Stimulated activated naive CD4-positive, alpha-beta T cell treated with Interleukin-2 at 50 U/mL for 16 hours (primary cell): ENCODE results near the gene PIP5KL1.
"Not testable (repeated sequence)": the region's sequence is repeated elsewhere in the genome, so short reads cannot be mapped to it uniquely, and the experiment has no call there.

Experiments used
- DNase-seq: peaks from one replicate; lab custom pipeline; 2025; lab: John Stamatoyannopoulos, UW

Gene PIP5KL1

GRCh38 chr9:127893392-127893791 is 37.2 kb downstream of the PIP5KL1 start:
- no peak for DNase-seq

GRCh38 chr9:127892831-127893230 is 37.7 kb downstream of the PIP5KL1 start:
- DNase-seq, result no peak

GRCh38 chr9:127890053-127890452 is 40.5 kb downstream of the PIP5KL1 start:
- DNase-seq, result no peak

DNA sequence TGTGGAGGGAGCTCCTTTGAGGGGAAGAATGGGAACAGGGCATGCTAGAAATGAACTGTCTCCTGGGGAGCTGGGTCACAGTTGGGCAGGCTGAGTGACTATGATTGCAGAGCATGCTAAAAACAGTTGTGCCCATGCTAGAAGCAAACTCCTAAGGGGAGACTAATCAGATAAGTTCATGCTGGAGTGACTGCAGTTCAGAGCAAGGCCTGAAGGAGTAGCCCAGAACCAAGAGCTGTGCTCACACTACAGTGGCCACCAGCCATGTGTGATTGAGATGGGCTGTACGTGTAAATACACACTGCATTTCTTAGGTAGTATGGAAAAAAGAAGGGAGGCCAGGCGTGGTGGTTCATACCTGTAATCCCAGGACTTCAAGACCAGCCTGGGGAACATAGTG is 42.8 kb downstream of the PIP5KL1 start:
- DNase-seq, result no peak

DNA sequence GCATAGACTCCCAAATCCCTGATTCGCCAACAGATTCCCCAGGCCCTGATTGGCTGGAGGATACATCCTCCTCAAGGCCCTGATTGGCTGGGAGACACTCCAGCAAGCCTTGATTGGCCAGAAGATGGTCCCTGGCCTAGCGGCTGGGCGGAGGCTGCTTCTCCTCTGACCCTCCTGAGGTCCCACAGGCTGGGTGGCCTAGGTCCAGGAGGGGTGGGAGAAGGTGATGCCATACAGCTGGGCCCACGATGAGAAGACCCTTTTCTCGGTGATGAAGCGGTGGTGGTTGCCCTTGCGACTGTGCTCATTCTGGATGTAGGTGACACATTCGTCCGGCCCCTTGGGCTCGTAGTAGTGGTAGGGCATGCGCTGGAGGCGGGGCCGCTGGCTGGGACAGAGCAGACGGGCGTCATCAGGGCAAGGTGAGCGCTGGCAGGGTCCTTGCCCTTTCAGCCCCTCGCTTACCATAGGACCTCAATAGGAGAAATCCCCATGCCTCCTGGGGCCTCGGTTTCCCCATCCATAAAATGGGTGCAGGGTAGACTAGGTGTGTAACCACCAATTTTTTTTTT is 44.1 kb downstream of the PIP5KL1 start:
- DNase-seq, result no peak

GRCh38 chr9:127885508-127886281 is 44.9 kb downstream of the PIP5KL1 start:
- DNase-seq, result no peak

DNA sequence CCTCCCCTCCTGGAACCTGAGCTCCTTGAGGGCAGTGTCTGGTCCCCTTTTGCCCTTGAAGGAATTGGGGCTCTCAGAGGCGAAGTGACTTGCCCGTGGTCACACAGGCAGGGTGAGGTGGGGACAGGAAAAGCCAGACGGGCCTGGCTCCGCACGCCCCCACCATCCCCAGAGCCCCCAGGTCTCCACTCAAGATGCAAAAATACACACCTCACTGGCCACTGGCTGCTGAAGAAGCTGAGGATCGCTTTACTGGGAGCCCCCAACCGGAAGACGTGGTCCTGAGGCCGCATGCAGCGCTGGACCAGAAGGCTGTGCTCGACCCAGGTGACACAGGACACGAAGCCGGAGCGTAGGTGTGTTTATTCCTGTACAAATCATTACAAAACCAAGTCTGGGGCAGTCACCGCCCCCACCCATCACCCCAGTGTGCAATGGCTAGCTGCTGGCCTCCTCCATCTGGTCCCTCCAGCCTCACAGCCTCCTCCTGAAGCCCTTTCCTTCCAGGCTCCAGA is 45.5 kb downstream of the PIP5KL1 start:
- DNase-seq, result no peak

- no peak for DNase-seq
These were observed 46.1 kb downstream of the PIP5KL1 start for GRCh38 chr9:127884427-127884911.

DNA sequence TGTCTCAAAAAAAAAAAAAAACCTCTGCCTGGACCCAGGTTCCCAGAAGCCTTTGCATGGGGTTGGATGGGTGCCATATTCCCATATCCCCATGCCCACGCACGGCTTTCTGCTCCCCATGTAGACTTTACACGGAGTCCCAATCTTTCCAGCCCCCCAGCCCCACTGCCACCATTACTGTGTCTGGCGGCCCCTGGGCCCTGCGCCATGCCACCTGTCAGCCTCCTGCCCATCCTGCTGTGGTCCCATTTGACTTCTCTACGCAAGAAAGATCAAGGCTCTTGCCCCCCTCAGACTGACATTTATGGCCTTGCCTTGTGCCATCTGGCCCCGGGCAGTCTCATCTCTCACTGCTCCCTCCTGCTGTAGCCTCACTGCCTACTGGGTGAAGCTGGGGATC is 46.6 kb downstream of the PIP5KL1 start:
- DNase-seq, result no peak

- not testable (repeated sequence) for DNase-seq
These were observed 48.9 kb downstream of the PIP5KL1 start for GRCh38 chr9:127881715-127882114.

- no peak for DNase-seq
These were observed 50.4 kb downstream of the PIP5KL1 start for GRCh38 chr9:127880143-127880542.

DNA sequence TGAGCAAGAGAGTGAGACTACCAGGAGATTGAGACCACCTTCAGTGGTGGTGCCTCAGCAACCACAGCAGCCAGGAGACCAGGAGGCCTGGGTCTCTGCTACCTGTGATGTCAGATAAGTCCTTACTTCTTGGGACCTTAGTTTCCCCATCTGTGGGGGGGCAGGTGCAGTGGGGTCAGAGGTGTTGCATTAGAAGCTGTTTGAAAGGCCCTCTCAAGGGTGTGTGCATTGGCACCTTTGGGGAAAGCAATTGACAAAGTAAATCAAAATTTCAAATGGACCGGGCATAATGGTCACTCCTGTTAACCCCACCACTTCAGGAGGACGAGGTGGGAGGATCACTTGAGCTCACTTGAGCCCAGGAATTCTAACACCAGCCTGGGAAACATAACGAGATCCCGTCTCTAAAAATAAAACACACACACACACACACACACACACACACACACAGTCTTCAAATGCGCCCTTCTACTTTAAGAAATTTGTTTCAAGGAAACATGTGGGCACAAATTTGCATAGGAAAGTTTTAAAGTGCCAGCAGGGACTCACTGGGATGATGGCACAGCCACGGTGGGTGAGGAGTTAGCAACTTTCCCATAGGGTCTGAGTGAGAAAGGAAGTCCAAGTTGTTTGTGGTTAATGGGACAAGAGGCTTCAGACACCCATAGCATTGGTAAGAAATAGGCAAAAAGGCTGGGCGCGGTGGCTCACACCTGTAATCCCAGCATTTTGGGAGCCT is 51.8 kb downstream of the PIP5KL1 start:
- DNase-seq, result no peak

GRCh38 chr9:127878001-127878651 is 52.5 kb downstream of the PIP5KL1 start:
- DNase-seq, result no peak

DNA sequence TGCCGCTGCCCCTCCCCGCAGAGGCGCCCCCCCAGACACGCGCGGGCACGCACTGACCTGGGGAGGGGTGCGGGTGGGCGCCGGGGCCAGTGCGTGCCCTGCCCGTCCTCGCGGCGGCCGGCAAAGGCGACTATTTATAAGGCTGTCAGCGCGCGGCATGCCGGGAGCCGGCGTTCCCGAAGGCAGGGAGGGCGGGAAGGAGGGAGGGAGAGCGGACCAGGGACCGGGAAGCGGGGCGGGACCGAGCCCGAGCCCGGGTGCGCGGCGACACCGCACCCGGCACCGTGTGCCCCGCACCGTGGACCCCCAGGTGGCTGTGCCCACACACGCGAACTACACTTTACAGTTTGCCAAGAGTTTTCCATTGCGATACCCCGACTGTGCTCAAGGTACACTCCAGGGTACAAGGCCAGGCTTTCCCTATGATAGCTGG is 53.0 kb downstream of the PIP5KL1 start, which contains the start of gene AK1:
TSS of gene AK1 (minus strand) at position 110 of the 433 bp plus-strand sequence. CDS start 3,058 bp downstream, outside the sequence.
- no peak for DNase-seq

DNA sequence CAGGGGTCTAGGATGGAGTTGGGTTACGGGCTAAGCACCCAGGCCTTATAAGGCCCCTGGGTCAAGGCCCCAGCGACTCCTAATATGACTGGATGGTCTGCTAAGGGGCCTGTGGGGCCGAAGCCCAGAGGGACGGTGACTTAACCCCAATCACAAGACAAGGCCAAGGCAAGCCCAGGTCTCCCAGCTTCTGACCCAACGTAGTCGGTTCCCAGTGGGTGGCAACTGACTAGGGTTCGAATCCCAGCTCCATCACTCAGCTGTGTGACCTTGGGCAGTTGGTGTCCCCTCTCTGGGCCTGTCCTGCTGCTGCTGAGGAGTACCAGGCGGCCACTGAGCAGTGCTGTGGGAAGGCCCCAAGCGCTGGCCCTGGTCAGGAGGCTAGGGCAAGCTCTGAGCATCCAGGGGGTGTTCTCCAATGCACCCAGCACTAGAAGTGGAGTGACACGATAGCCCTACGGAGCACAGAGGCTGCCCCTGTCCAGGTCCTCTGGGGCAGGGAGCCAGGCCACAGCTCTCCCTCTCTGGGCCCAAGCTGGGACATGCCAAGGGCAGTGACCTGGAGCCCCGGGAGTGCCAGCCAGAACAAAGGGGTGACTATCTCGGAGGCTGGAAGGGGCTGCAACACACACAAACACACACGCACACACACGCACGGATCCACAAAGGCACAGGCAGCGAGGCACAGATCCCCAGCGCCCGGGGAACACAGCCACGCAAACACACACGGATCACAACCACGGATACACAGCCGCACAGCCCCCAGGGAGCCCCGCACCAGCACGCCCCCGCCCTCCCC is 53.6 kb downstream of the PIP5KL1 start:
- DNase-seq, result no peak

GRCh38 chr9:127876026-127876763 is 54.4 kb downstream of the PIP5KL1 start:
- DNase-seq, result no peak

GRCh38 chr9:127875306-127875966 is 55.1 kb downstream of the PIP5KL1 start:
- DNase-seq, result no peak

- no peak for DNase-seq
These were observed 56.0 kb downstream of the PIP5KL1 start for GRCh38 chr9:127874301-127875221.

DNA sequence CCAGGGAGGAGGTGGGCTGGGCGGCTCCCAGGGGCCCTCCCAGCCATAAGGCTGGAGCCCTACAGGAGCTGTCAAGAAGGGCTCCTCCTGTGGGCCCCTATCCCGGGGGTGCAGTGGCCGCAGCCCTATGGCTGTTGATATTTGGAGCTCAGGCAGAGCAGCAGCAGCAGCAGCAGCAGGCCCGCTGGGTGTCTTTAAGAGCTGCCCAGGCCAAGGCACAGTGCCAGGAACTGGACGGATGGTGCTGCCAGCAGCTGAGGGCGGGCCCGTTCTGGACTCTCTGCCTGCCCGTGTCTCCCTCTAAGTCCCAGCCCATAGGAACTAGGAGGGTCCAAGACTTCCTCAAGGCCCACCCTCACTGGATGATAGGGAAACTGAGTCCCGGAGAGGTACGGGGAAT is 56.7 kb downstream of the PIP5KL1 start:
- DNase-seq, result no peak
